Stimulated activated naive B cell treated with anti-CD40 and anti-IgM and Interleukin-4, amounts not matched to agents 10 μg/mL and 1 μg/mL and 100 μg/mL, for 72 hours (primary cell): ENCODE results near the gene AKAP13.

Source experiments
- ATAC-seq, 2 donors: fragments of 150-1000 bp; cut with Tn5 transposase; replicated peaks; 2 replicates each; pipeline ENCODE4 v1.10.0; 2021; ENCODE audit warnings: moderate library complexity in 1 of 2
- DNase-seq: peaks from one replicate; pipeline ENCODE4 v3.0.0; 2021
- H3K27ac Mint-ChIP-seq: one replicate; pipeline ENCODE4 v1.8.0; 2022; ENCODE audit warnings: mild to moderate bottlenecking, mixed read lengths
- H3K27me3 Mint-ChIP-seq, 2 donors: one replicate each; pipeline ENCODE4 v1.8.0; 2022; ENCODE audit warnings: mixed read lengths in 2 of 2
- H3K36me3 Mint-ChIP-seq, 2 donors: one replicate each; pipeline ENCODE4 v1.8.0; 2022; ENCODE audit warnings: mixed read lengths in 2 of 2, mild to moderate bottlenecking in 1 of 2
- H3K4me1 Mint-ChIP-seq, 2 donors: one replicate each; pipeline ENCODE4 v1.8.0; 2022; ENCODE audit warnings: mixed read lengths in 2 of 2, mild to moderate bottlenecking in 1 of 2
- H3K4me3 Mint-ChIP-seq, 2 donors: one replicate each; pipeline ENCODE4 v1.8.0; 2022; ENCODE audit warnings: mild to moderate bottlenecking in 2 of 2, mixed read lengths in 2 of 2, moderate library complexity in 1 of 2
- H3K9me3 Mint-ChIP-seq, 2 donors: one replicate each; pipeline ENCODE4 v1.8.0; 2022; ENCODE audit warnings: mixed read lengths in 2 of 2, mild to moderate bottlenecking in 1 of 2

The AKAP13 gene

GRCh38 chr15:85770096-85771041 lies 390.0 kb downstream of the AKAP13 start:
- H3K4me1 Mint-ChIP-seq = peaks cover 0 to 1% of the 10 kb centered on the region in 2 donors
- no peak overlapping the region for H3K4me3 Mint-ChIP-seq
- H3K9me3 Mint-ChIP-seq = no peaks in the 10 kb centered on the region
- no peak overlapping the region for H3K27ac Mint-ChIP-seq
- no peaks in the 10 kb centered on the region for H3K27me3 Mint-ChIP-seq
- ATAC-seq (no peak), DNase-seq (no peak)
- no peaks in the 10 kb centered on the region for H3K36me3 Mint-ChIP-seq

- H3K36me3 Mint-ChIP-seq = no peaks in the 10 kb centered on the region
- ATAC-seq (no peak), DNase-seq (no peak)
- H3K4me3 Mint-ChIP-seq = no peak overlapping the region
- H3K27me3 Mint-ChIP-seq = no peaks in the 10 kb centered on the region
- no peak overlapping the region for H3K27ac Mint-ChIP-seq
- H3K9me3 Mint-ChIP-seq = no peaks in the 10 kb centered on the region
- peaks cover 0 to 2% of the 10 kb centered on the region in 2 donors for H3K4me1 Mint-ChIP-seq
Measured at GRCh38 chr15:85771271-85771670, 390.9 kb downstream of the AKAP13 start.

- Mint-ChIP-seq H3K27me3 (no peaks in the 10 kb centered on the region), H3K4me3 (no peak overlapping the region), H3K36me3 (no peaks in the 10 kb centered on the region), H3K4me1 (peaks cover 0 to 2% of the 10 kb centered on the region in 2 donors), H3K27ac (no peak overlapping the region), H3K9me3 (no peaks in the 10 kb centered on the region)
- no peak for DNase-seq
- ATAC-seq = no peak
Measured at GRCh38 chr15:85771781-85772445, 391.5 kb downstream of the AKAP13 start.

GRCh38 chr15:85772668-85773067 lies 392.3 kb downstream of the AKAP13 start:
- H3K4me3 Mint-ChIP-seq = no peak overlapping the region
- peaks cover 0 to 2% of the 10 kb centered on the region in 2 donors for H3K4me1 Mint-ChIP-seq
- H3K27ac Mint-ChIP-seq = no peak overlapping the region
- ATAC-seq = no peak
- no peaks in the 10 kb centered on the region for H3K27me3 Mint-ChIP-seq
- no peaks in the 10 kb centered on the region for H3K36me3 Mint-ChIP-seq
- no peaks in the 10 kb centered on the region for H3K9me3 Mint-ChIP-seq
- no peak for DNase-seq

GRCh38 chr15:85773249-85773648 lies 392.8 kb downstream of the AKAP13 start:
- no peaks in the 10 kb centered on the region for H3K9me3 Mint-ChIP-seq
- H3K27me3 Mint-ChIP-seq = no peaks in the 10 kb centered on the region
- ATAC-seq = no peak
- H3K4me1 Mint-ChIP-seq = peaks cover 0 to 2% of the 10 kb centered on the region in 2 donors
- H3K27ac Mint-ChIP-seq = no peak overlapping the region
- no peak overlapping the region for H3K4me3 Mint-ChIP-seq
- no peaks in the 10 kb centered on the region for H3K36me3 Mint-ChIP-seq
- no peak for DNase-seq

GRCh38 chr15:85773970-85774369 lies 393.6 kb downstream of the AKAP13 start:
- Mint-ChIP-seq H3K9me3 (no peaks in the 10 kb centered on the region), H3K4me3 (no peak overlapping the region), H3K36me3 (no peaks in the 10 kb centered on the region), H3K27me3 (no peaks in the 10 kb centered on the region), H3K27ac (no peak overlapping the region), H3K4me1 (peaks cover 1 to 2% of the 10 kb centered on the region in 2 donors)
- no peak for ATAC-seq
- DNase-seq = no peak

GRCh38 chr15:85777250-85778106 lies 397.1 kb downstream of the AKAP13 start:
- Mint-ChIP-seq H3K4me3 (no peak overlapping the region), H3K27ac (no peak overlapping the region), H3K4me1 (peaks cover 8 to 12% of the 10 kb centered on the region in 2 donors), H3K9me3 (no peaks in the 10 kb centered on the region), H3K36me3 (no peaks in the 10 kb centered on the region), H3K27me3 (no peaks in the 10 kb centered on the region)
- DNase-seq (no peak), ATAC-seq (no peak)

GRCh38 chr15:85778107-85778776 lies 397.8 kb downstream of the AKAP13 start:
- Mint-ChIP-seq H3K27ac (no peak overlapping the region), H3K4me3 (no peak overlapping the region), H3K4me1 (peaks cover 8 to 12% of the 10 kb centered on the region in 2 donors), H3K27me3 (no peaks in the 10 kb centered on the region), H3K36me3 (no peaks in the 10 kb centered on the region), H3K9me3 (no peaks in the 10 kb centered on the region)
- DNase-seq = no peak
- no peak for ATAC-seq

GRCh38 chr15:85779249-85779648 lies 398.8 kb downstream of the AKAP13 start:
- H3K4me1 Mint-ChIP-seq = peaks cover 9 to 12% of the 10 kb centered on the region in 2 donors
- no peak for ATAC-seq
- H3K36me3 Mint-ChIP-seq = no peaks in the 10 kb centered on the region
- no peak for DNase-seq
- H3K27ac Mint-ChIP-seq = no peak overlapping the region
- H3K4me3 Mint-ChIP-seq = no peak overlapping the region
- no peaks in the 10 kb centered on the region for H3K27me3 Mint-ChIP-seq
- H3K9me3 Mint-ChIP-seq = no peaks in the 10 kb centered on the region

GRCh38 chr15:85780225-85780985 lies 400.0 kb downstream of the AKAP13 start:
- ATAC-seq (no peak), DNase-seq (no peak)
- H3K9me3 Mint-ChIP-seq = no peaks in the 10 kb centered on the region
- no peak overlapping the region for H3K4me3 Mint-ChIP-seq
- no peaks in the 10 kb centered on the region for H3K36me3 Mint-ChIP-seq
- H3K27me3 Mint-ChIP-seq = no peaks in the 10 kb centered on the region
- H3K4me1 Mint-ChIP-seq = peaks cover 7 to 16% of the 10 kb centered on the region in 2 donors
- no peak overlapping the region for H3K27ac Mint-ChIP-seq

GRCh38 chr15:85781099-85781498 lies 400.7 kb downstream of the AKAP13 start:
- Mint-ChIP-seq H3K9me3 (no peaks in the 10 kb centered on the region), H3K4me1 (peaks cover 10 to 21% of the 10 kb centered on the region in 2 donors), H3K27ac (no peak overlapping the region), H3K4me3 (no peak overlapping the region), H3K36me3 (no peaks in the 10 kb centered on the region), H3K27me3 (no peaks in the 10 kb centered on the region)
- DNase-seq (no peak), ATAC-seq (no peak)

GRCh38 chr15:85782064-85782463 lies 401.7 kb downstream of the AKAP13 start:
- DNase-seq = no peak
- ATAC-seq = no peak
- peaks cover 13 to 24% of the 10 kb centered on the region in 2 donors for H3K4me1 Mint-ChIP-seq
- no peaks in the 10 kb centered on the region for H3K27me3 Mint-ChIP-seq
- no peaks in the 10 kb centered on the region for H3K36me3 Mint-ChIP-seq
- H3K4me3 Mint-ChIP-seq = no peak overlapping the region
- no peak overlapping the region for H3K27ac Mint-ChIP-seq
- H3K9me3 Mint-ChIP-seq = no peaks in the 10 kb centered on the region
